Activated T-helper 1 cell treated with anti-CD3 and anti-CD28 coated beads, Interleukin-2, amount 50 U/mL, for 16 hours (primary cell): ENCODE results near the gene KRTAP10-12.

ENCODE experiments used
- DNase-seq, 2 donors: peaks; one replicate each; pipeline ENCODE4 v3.0.0-alpha.2; 2020; ENCODE audit warnings: low read depth in 1 of 2, low spot score in 1 of 2

Gene KRTAP10-12

DNA sequence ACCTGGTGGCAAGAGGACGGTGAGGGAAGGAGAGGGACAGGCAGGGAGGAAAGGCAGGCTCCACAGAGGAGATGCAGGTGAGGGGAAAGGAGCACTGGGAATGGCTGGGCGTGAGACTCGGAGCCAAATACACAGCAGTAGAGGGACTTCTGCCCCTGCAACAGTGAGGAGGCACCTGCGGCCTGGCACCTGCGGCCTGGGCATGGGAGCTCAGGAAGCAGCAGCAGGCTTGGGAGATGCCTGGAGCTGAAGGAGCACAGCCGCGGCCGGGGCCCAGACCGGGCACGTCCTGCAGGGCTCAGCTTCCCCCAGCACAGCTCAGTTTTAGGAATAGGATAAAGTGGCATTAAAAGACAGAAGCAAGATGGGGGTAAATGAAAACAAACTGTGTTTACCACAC lies 35.3 kb downstream of the KRTAP10-12 start:
- no peak for DNase-seq

DNA sequence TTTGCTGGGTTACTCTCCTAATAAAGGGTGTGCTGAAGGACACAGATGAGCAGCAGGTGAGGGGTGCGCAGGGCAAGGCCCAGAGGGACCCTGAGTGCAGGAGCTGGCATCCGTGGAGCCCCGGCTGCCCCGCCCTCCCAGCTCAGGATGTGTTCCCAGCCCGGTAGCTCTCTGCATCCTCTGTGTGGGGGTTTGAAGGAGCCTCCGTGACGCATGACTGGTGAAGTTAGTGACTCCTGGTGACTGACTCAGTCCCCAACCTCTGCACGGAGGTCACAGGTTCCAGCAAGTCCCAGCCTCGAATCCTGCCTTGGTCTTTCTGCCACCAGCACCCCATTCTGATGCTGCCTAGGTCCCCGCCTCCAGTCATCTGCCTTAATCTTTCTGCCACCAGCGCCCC lies 36.0 kb downstream of the KRTAP10-12 start:
- DNase-seq, result no peak

DNA sequence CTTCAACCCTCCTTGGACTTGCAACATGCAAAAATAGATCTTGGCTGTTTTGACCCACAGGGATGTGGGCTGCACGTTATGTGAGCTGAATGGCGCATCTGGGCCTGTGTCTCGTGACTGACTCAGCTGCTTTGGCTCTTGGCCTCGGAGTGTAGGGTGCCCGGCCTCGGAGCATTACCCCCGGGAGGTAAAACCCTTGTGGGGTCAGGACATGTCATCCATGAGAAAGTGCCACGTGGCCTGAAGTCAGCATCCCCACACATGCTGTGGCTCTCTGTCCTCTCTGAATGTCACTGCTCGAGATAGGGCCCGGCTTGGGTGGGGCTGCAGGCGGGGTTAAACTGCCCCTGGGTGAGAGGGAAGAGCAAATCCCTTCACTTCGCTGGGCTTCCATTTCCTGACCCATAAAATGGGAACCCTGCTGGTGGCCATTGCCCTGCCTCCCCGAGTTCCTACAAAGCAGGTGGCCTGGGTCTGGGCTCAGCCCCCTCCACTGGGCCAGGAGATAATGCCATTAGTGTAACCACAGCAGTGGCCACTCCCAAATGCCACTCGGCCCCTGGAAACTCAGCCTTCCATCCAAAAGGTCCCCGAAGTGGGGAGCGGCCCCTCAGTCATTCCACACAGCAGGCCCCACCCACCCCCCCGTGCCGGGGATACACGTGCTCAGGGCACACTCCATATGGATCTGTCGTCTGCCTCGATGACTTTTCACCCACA lies 37.2 kb downstream of the KRTAP10-12 start:
- no peak for DNase-seq

DNA sequence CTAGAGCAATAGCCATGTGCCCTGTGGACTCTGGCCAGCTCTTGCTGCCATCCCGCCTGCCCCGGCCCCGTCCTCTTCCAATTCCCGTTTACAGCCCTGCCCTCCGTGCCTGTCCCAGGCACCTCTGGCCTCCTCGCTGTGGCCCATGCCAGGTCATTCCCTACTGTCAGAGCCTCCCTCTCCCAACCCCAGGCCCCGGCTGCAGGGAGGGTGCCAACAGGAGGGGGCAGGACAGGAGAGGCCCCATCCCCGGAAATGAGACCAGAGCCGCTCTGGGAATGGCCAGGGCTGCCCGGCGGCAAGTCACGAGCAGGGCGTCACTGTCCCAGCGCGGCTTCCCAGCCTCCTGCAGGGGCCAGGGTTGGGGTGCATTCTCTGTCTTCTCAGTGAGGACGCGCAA lies 37.9 kb downstream of the KRTAP10-12 start:
- DNase-seq, result no peak

DNA sequence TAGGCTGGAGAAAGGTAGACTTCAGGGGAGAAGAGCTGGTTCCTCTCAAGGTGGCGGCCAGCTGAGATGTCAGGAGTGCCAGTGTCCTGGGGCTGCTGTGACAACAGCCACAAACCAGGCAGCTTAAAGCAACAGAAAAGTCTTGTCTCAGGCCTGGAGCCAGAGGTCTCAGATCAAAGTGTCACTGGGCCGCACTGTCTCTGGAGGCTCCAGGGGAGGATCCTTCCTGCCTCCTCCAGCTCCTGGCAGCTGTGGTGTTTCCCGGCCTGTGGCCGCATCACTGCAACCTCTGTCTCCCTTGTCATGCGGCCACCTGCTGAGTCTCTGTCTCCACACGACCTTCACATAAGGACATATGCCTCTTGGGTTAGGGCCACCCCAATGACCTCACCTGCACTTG lies 38.8 kb downstream of the KRTAP10-12 start:
- no peak for DNase-seq

DNA sequence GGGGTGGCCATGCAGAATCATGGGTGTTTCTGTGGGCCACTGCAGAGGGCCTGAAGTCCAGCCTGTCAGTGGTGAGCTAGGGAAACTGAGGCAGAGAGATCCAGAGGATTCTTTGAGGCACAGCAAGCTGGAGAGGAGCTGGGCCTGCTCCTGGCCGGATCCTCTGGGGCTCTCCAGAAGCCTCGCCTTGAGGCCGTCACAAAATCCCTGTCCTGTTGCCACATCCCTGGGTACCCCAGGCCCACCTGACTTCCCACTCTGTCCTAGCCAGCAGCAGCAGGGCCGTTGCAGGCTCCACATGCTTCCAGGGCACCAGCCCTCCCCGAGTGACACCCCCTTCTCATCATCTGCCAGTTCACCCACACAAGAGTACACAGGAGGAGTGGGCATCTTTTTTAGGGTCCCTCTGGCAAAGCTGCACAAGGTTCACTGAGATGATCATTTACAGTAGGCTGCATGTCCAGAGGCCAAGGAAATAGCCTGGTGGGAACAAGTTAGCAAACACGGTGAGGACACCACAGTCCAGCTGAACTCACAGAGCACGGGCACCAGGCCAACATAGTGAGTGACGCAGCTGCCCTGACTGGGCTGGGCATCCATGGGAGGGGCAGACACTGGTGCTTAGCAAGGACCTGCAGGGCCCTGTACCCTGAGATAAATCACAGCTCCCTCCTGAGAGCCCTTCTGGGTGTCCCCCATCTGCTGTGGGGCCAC lies 39.5 kb downstream of the KRTAP10-12 start:
- no peak for DNase-seq

DNA sequence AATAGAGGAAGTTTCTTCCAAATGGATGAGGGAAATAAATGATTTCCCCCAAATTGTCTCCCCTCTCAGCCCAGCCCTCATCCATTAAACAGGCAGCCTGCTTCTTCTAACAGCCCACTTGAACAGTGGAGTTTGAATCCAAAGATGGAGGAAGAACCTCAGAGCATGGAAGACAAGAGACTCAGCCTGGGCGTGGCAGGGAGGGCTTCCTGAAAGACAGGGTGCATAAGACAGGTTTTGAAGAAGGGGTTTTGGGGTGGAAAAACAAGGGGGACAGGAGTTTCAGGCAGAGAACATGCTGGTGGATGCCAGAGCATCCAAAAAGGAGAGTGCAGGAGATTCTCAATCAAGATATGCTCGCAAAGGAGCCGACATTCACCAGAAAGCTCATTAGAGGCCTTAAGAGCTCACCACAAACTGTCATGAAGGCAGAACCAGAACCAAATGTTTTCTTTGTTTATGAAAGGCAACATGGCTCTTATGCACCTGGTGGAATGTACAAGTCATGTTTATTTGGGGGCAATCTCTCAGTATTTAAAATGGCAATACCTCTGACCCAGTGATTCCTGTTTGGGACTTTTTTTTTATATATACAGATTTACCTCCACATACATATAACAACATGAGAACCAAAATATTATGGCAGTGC lies 40.9 kb downstream of the KRTAP10-12 start:
- DNase-seq, result no peak

DNA sequence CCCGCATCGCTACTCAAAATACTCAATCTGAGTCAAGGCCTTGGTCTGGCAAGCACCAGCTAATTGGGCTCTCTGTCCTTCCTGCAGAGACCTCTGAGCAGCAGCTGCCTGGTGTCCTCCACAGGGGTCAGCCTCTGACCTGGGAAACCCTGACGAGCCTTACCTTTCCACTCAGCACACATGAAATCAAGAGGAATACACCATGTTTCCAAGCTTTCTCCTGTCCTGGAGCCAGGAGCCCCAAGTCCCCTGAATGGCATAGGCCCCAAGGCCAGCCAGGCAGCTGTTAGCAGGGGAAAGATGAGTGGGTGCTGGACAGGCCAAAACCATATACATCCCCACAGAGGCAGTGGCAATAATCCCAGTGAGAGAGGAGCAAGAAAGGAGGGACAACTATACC lies 41.6 kb downstream of the KRTAP10-12 start:
- DNase-seq, result no peak

DNA sequence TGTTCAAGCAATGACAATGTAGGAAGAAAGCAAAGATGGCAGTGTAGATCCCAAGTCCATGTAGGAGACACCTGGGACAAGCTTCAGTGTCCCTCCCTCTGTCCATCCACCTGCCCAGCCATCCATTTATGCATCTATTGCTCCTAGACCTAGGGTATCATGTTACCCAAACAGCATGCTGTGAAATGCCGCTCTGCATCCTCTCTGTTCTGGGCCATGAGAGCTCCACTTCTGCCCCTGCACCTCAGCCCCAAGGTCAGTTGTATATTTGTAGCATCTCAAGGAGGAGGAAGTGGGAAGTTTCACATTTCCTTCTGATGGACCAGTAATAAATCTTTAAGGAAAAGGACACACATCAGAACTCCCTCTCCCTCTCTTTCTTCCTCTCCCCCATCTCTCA lies 42.3 kb downstream of the KRTAP10-12 start:
- no peak for DNase-seq

DNA sequence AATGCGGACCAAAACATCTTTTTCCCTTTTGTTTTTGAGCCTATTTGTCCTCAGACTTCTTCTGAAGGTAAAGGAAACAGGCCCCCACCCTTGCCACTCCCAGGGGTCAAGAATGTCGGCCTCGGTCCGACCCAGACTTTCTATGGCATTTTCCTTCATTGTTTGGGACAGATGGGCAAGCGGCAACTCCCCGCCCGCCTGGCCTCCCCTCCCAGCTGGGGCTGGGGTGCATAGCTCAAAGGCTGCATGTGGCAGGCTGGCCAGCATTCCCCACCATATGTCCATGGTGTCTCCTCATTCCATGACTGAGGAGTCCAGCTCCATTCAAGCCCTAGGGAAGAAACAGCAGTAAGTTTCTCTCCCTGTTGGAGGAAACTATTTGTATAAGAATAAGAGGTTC lies 43.8 kb downstream of the KRTAP10-12 start:
- no peak for DNase-seq

DNA sequence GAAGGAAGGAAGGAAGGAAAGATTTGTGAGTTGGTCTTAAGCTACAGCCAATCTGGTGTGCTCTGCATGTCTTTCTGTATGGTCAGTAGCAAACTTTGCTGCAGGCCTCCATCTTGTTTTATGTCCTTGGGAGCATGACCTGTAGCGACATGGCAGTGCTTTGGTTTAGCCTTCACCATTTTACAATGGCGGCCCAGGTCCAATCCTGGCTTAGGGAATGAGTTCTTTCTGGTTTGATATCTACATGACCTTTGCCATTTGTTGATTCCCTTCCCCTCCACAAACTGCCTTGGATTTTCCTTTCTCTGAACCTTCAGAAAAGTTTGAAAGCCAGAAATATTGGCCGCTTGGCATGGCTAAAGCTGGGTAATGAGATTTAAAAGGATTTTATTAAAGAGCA lies 44.9 kb downstream of the KRTAP10-12 start:
- DNase-seq, result no peak

DNA sequence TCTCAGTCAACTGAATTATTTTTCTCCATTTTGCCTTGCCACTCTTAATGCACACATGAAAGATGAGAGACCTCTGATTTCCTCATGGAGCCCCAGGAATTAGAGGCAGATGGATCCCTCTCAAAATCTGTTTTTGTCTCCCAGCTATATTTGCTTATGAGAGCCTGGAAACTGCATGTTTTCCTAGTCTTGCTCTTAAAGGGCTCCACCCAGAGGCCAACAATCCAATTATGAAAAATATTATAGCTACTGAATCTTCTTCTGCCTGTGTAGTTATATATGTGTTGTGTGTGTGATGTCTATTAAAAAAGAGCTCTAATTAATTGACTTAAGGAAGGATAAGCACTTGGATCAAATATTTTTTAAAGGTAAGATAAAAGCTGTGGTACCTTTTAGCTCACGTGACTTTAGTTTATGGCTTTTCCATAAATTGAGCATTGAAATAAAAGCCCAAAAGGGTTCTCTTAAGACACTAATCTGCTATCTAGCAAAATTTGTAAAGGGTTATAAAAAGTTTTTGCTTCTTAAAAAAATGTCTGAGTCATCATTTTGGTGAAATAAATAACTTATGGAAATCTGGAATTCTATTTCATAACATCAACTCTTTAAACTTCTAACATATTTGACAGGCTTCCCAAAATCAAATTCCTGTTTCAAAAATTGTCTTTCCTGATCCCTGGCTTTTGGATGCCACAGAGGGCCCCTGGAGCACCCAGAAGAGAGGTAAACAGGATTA lies 45.6 kb downstream of the KRTAP10-12 start:
- no peak for DNase-seq
